Caki2 (cell line): Measurements from ENCODE around the gene PRELID2. TPM values are rescaled to one million over a fixed set of nuclear protein-coding genes. Genes with fewer than 3 reads are reported as not detected.

ENCODE experiments used
- DNase-seq: peaks from one replicate; pipeline ENCODE4 v3.0.0-alpha.2; 2015; ENCODE audit warnings: low read depth
- in situ Hi-C: cut with HindIII; loops from 2 replicates; pipeline ENCODE4 v1.10.0; 2016; ENCODE audit warnings: low sequenced_read_pairs, low pct_unique_long_range_greater_than_20kb, mixed read lengths
- total RNA-seq: library from RNA; depleted of rRNA; stranded (reverse); fragments of >200 nt; shearing (Covaris generic); gene quantifications from 2 replicates; pipeline ENCODE4 v1.2.3, GENCODE V29; 2014; ENCODE audit warnings: low replicate concordance; rRNA removed

Gene PRELID2
- total RNA-seq, 1 experiment from 2014 or later, result 46.4 TPM

- in situ Hi-C loops, result no loop called here
- DNase-seq, result no peak
These were observed 122.9 kb downstream of the PRELID2 start for GRCh38 chr5:145712245-145712644.

- DNase-seq, result no peak
- in situ Hi-C loops, result no loop called here
These were observed 123.7 kb downstream of the PRELID2 start for GRCh38 chr5:145711417-145711816.

Other genes starting within 250 kb of the PRELID2 start
- gene GRXCR2, start 37.7 kb upstream of the PRELID2 start, total RNA-seq, result not detected in 2 replicates
- gene SH3RF2, start 101.2 kb upstream of the PRELID2 start, total RNA-seq, result 4.0 and 11.0 TPM in 2 replicates